Fibroblast of skin of left biceps (primary cell): ENCODE measurements around the gene MAGI3.
A peak's percentile ranks its signal among the peaks of the same experiment; 100 is the strongest.

Source experiments
- DNase-seq, 2 experiments: peaks; one replicate each; pipeline ENCODE4 v3.0.0-alpha.2; 2013; ENCODE audit warnings: low read depth in 2 of 2

The MAGI3 gene

GRCh38 chr1:113389953-113390834, at the start of gene MAGI3:
Gene MAGI3 (plus strand): TSS chr1:113390515. CDS start chr1:113391034, 519 bp downstream.
- DNase-seq = peak; percentile 97

DNA sequence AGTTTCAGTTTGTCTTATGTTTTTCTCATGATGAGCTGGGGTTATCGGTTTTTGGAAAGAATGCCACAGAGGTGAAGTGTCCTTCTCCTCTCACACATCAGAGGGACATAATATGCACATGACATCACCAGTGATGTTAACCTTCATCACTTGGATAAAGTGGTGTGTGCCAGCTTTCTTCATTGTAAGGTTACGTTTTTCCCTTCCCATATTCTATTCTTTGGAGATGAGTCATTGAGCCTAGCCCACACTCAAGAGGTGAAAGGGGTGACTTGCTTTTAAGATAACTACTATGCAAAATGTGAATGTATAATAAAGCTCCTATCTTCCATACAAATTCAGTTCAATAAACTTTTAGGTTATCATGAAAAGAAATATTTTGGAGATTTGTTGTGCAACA, 36.7 kb upstream of the MAGI3 start:
- no peak for DNase-seq

DNA sequence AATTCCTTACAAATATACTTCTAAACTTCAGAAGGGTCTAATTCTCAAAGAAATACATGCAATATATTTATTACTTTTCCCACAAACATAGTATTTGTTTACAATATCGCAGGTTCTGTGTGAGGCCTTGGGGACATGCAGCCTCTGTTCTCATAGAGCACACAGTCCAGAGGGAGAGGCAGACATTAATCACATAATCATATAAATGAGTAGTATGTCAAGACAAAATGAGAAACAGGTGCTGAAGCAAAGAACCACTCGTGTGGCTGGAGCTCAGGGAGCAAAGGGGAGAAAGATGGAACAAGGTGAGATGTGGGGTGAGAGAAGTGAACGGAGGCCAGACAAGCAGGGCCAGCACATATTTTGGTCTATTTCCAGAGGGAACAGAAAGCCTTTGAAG, 26.4 kb upstream of the MAGI3 start:
- DNase-seq = no peak

- DNase-seq = no peak
Measured at GRCh38 chr1:113369040-113369439, 21.3 kb upstream of the MAGI3 start.

- DNase-seq = no peak
Measured at GRCh38 chr1:113369699-113370098, 20.6 kb upstream of the MAGI3 start.

GRCh38 chr1:113370868-113371267, 19.4 kb upstream of the MAGI3 start:
- no peak for DNase-seq

DNA sequence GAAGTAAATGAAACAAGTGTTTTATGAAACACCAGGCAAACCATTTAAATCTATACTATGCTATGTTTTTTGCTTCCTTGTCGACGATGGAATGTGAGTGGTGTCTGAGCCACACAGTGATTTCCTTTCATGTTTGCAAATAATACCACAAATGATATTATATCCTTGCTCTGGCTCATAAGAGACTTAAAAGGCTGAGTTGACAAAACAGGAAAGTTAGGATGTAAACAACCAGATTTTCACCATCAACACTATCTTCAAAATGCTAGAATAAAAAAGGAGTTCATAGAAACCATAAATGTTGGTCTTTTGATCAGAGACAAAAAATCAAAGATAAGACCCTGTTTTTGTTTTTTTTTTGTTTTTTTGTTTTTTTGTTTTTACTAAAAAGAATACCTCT, 17.8 kb upstream of the MAGI3 start:
- DNase-seq = no peak

DNA sequence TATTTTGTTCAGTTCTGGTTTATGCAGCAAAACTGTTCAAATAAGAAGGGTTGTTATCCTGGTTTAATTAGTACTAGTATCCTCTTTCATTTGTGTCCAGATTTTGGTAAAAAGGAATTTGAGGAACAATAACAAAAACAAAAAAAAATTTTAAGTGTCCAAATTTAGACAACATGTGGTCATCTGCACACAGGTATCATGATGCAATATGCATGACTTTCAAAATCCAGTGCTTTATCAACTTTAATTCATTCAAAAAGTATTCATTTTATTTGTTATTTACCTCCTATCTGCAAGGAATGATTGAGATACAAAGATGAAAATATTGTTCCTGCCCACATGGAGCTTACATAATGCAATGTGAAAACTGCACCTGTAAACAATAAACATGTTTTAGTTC, 16.7 kb upstream of the MAGI3 start:
- no peak for DNase-seq

DNA sequence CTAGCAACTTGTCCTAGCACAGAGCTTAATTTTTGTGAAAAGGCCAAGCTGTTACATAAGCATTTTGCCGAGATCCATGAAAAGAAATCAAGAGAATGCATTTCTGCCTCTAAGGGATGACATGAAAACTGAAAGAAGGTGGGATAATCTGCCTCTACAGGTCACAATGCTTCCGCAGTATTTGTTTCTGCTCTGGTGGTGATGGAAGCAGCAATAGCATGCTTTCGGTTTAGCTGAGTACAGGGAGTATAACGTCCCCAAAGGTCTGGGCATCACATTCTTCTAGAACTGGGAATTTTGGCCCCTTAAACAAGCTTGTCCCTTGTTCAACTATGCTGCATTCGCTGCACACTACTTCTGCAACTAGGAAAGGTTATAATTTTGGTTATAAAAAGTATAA, 14.4 kb upstream of the MAGI3 start:
- DNase-seq = no peak

- no peak for DNase-seq
Measured at GRCh38 chr1:113380075-113380474, 10.2 kb upstream of the MAGI3 start.

DNA sequence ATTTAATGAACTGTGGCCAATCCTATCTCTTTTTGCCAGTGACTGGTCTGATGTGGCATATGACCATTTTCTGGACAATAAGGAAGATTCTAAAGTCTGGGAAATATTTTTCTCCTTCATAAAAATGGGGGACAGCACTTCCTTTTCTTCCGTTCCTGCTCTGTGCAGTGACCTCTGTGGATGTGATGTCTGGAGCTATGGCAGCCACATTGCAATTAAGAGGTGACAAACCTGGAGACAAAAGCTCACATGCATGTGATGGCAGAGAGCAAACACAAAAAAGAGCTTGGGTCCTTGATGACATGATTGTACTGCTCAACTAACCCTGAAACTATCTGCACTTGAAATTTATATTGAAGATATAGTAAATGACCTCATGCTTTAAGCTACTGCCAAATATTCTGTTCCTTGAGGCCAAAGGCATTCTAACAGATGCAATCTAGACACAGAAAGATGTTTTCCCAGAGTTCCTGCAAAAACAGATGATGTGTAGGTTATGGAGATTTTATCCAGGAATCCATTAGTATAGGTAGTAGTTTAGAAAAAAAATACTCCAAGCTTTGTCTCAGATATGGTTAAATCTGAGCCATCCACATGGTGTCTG, 2.2 kb upstream of the MAGI3 start:
- no peak for DNase-seq

- no peak for DNase-seq
Measured at GRCh38 chr1:113388621-113389358, 1.5 kb upstream of the MAGI3 start.

DNA sequence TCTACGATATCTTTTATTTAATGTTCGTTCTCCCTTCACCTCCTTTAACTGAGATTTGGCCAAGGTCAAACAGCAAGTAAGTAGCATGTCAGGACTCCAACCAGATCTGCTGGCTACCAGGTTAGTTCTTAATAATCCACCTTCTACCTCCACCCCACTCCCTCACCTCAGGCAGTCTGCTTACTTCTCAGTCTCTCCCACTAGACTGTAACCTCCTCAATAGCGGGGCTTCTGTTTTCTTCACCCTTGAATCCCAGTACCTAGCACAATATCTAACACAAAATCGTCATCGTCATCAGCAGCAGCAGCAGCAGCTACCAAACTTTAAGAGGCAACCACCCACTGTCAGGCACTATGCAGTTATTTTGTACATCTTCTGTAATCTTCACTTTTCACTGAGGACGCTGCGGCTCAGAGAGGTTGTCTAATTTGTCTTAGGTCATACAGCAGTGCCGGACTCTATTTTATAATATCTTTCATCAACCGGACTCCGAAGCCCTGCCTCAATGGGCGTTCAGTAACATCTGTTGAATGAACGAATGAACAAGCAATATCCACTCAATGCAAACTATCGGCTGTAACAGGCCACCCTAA, 859 bp upstream of the MAGI3 start:
- no peak for DNase-seq

- DNase-seq = no peak
Measured at GRCh38 chr1:113390871-113391648, 745 bp downstream of the MAGI3 start.

DNA sequence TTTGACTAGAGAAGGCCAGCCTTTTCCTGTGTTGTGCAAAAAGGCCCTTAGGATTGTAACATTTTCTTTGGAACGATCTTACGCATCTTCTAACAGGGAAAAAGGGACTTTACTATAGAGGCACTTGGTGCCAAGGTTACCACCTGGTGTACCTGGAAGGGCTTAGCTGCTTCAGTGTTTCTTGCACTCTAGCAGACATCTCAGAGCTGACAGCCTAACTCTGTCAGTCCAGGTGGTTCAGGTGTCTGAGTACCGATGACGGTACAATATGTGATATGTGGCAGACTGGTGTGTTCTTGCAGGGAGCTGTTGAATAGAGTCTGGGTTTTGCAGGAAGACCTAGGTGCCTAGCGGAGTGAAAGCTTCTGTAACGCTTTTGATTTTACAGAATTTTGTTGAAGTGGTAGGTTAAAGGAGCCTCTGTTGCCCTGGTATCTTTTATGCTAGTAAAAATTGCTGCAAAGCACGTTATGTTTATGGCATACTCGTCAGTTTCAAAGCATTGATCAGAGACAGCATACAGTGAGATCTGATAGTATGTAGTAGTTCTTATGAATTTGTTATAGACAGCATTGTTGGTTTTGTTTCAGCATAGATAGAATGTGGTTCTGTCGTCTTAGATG, 1.4 kb downstream of the MAGI3 start:
- no peak for DNase-seq

DNA sequence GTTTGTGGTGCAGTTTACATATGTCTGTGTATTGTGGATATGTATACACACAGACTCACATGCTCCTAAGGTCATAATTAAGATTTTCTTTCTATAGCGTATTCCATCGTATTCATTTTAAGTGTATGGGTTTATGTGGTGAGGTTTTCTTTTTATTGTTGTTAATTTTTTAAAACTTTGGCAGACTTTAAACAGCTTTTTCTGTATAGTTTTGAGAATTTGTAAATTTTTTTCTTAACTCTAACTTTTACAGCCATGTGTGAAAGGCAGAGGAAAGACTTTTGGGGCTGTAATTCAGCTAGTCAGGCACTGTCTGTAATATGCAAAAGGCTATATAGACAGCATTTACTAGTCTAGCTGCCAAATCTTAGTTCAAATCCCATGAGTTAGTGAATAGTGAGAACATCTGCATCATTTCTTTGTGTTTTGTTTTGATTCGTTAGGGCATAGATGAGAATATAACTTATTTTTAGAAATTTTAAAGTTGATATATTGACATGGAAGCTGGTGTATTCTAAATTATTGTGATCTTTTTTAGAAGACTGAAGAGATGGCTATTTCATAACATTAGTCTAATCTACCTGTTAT, 2.3 kb downstream of the MAGI3 start:
- no peak for DNase-seq

DNA sequence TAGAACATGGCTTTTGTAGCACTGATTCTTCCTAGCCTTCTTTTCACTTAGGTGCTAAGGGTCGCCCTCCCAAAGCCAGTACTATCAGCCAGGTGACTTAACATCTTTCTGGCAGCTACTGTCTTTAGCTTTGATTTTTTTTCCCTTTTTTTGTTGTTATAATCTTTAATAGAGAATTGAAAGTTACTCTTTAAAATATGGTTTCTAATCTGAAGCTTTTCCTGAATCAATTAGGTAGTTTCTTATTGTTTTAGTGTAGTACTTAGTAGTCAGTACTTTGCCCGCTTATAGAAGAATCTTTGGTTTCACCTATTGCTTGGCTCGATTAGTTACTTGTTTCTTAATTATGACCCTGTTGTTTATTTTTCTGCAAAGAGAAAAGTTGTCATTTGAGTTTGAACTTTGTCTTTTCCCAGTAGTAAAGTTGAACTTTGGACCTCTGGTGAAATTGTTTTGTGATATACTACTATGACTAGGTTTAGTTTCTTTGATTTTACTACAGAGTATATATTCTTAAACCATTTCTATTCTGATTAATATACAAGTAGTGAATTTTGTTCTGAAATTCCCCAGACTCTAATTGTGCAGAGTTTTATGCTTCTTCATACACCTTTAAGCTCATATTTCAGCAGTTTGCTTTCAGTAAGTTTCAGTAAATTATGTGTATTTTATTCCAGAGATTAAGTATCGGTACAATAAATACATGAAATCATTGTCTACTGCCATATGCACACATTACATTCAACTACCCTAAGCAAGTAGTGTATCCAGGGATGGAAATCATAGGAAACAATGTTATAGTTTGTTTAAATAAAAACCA, 3.9 kb downstream of the MAGI3 start:
- DNase-seq = no peak

GRCh38 chr1:113394863-113395259, 4.5 kb downstream of the MAGI3 start:
- no peak for DNase-seq

DNA sequence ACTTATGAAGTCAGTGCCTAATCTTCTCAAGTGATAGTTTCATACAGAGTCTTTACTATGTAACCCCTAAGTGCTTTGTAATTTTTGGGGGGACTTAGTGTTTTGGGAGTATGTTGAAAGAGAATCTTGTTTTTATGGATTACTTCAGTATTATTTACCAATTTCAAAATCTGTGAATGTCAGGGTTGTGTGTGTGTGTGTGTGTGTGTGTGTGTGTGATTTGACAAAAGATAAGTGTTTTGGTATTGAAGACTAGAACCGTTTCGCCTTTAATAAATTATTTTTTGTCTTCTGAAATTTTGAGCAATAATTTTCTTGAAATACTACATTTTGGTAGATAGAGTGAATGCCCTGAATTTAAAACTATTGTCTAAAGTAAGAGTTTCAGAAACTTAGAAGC, 5.8 kb downstream of the MAGI3 start:
- no peak for DNase-seq

GRCh38 chr1:113396585-113396984, 6.3 kb downstream of the MAGI3 start:
- DNase-seq = no peak
